Activated CD4-positive, alpha-beta T cell treated with anti-CD3 and anti-CD28 coated beads, Interleukin-2, amount 10 ng/mL, durations not matched to agents 7 days and 5 days (primary cell): ENCODE measurements around the gene ANTKMT. TPM values are rescaled to one million over a fixed set of nuclear protein-coding genes. Genes with fewer than 3 reads are reported as not detected.
A peak's percentile ranks its signal among the peaks of the same experiment; 100 is the strongest.
"Not testable (repeated sequence)": the region's sequence is repeated elsewhere in the genome, so short reads cannot be mapped to it uniquely, and the experiment has no call there.

ENCODE experiments used
- CTCF ChIA-PET: fragments of 350-600 bp; sonication (Branson Sonifier 250); formaldehyde crosslinking; loops from one replicate; lab custom pipeline; 2021; ENCODE audit warnings: antibody characterized with exemption; lab: Charles Lee
- POLR2A ChIA-PET: fragments of 350-600 bp; sonication (Branson Sonifier 250); formaldehyde crosslinking; loops from one replicate; lab custom pipeline; 2021; ENCODE audit warnings: antibody characterized with exemption; lab: Charles Lee
- DNase-seq: peaks from one replicate; pipeline ENCODE4 v3.0.0-alpha.2; 2020
- H3K27ac Mint-ChIP-seq: one replicate; pipeline ENCODE4 v1.8.0; 2021; ENCODE audit warnings: mild to moderate bottlenecking, moderate library complexity, mixed read lengths
- H3K27me3 Mint-ChIP-seq: one replicate; pipeline ENCODE4 v1.8.0; 2021; ENCODE audit warnings: mixed read lengths
- H3K36me3 Mint-ChIP-seq: one replicate; pipeline ENCODE4 v1.8.0; 2021; ENCODE audit warnings: low read depth, mixed read lengths
- H3K4me1 Mint-ChIP-seq: one replicate; pipeline ENCODE4 v1.8.0; 2021; ENCODE audit warnings: mixed read lengths
- H3K4me3 Mint-ChIP-seq: one replicate; pipeline ENCODE4 v1.8.0; 2021; ENCODE audit warnings: mild to moderate bottlenecking, moderate library complexity, mixed read lengths
- H3K9me3 Mint-ChIP-seq: one replicate; pipeline ENCODE4 v1.8.0; 2021; ENCODE audit warnings: mixed read lengths
- total RNA-seq, 2 experiments: library from RNA; stranded (reverse); gene quantifications; one replicate each; pipeline ENCODE4 v1.2.3, GENCODE V29; 2021

Gene ANTKMT
- total RNA-seq, 2 experiments from 2014 or later = 5.5 to 8.7 TPM

DNA sequence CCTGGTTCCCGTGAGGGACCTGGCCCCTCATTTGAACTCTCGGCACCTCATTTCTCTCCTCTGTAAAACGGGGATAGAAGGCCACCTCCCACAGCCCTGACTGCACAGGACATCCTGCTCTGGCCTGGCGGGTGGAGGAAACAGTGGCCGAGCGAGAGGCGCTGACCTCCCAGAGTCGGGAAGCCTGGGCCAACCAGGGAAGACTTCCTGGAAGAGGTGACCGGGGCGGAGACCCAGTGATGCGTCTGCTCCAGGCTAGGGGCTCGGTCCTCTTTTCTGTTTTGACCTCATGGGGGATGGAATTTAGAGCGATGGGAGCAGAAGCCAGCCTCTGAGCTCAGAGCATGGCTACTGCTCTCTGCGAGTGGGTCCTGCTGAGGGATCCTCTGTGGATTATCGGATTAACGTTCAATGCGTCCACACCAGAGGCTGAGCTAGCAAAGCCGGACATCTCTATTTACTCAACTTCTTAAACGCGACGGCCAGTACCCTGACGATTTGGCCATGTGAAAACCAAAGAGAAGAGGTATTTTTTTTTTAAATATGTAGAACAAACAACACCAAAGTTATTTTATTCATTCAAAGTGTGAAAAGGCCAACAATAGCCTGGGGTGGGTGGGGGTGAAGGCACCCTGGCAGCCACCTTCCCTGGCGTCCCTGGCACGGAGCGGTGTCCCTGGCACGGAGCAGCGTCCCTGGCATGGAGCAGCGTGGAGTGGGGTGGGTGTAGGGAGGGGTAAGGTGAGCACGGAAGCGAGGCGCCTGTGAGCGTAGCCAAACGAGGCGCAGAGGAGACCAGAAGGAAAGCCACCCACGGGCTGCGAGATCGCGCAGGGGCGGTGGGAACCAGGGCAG, 30.4 kb downstream of the ANTKMT start:
- Mint-ChIP-seq H3K4me3 (no peak overlapping the region), H3K27me3 (peaks cover 4% of the 10 kb centered on the region), H3K9me3 (no peaks in the 10 kb centered on the region), H3K27ac (no peak overlapping the region), H3K4me1 (peaks cover 3% of the 10 kb centered on the region), H3K36me3 (no peaks in the 10 kb centered on the region)
- no peak for DNase-seq
- ChIA-PET CTCF (interaction anchor here (1.0 to 1.7 kb wide), 2 partner anchors 13 to 28 kb away, joined by 3 to 4 read pairs; no protein-coding TSS in a partner anchor), POLR2A (no interaction called here)

DNA sequence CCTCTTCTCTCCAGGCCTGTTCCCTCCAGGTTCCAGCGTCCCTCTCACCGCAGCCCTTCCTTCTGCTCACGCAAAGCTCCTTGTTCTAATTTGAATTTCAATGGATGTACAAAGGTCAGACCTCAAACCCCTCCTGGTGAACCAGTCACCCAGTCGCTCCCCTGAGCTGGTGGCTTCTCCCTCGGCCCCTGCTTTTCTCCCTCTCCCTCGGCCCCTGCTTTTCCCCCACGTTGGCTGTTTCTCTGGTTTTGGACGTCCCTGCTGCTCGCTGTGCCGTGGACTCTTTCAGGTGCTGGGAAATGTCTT, 31.0 kb downstream of the ANTKMT start:
- POLR2A ChIA-PET = no interaction called here

DNA sequence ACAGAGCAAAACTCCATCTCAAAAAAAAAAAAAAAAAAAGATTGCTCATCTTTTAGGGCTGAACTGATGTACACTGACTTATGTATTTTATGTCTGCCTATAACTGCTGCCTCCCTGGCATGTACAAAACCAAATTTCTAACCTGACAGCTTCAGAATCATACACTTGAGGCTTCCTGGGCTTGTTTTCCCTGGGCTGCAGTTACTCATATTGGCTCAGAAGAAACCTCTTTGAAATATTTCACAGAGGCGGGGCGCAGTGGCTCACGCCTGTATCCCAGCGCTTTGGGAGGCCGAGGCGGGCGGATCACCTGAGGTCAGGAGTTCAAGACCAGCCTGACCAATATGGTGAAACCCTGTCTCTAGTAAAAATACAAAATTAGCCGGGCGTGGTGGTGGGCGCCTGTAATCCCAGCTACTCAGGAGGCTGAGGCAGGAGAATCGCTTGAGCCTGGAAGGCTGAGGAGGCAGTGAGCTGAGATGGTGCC, 33.2 kb downstream of the ANTKMT start:
- CTCF ChIA-PET, POLR2A ChIA-PET, H3K27ac Mint-ChIP-seq, H3K4me1 Mint-ChIP-seq, H3K9me3 Mint-ChIP-seq, H3K4me3 Mint-ChIP-seq, H3K27me3 Mint-ChIP-seq, H3K36me3 Mint-ChIP-seq, DNase-seq: not testable (repeated sequence)

More for the DNA sequence above, 31.0 kb downstream of the ANTKMT start:
- Mint-ChIP-seq H3K4me1 (peaks cover 3% of the 10 kb centered on the region), H3K27me3 (peaks cover 7% of the 10 kb centered on the region), H3K27ac (no peak overlapping the region), H3K9me3 (no peaks in the 10 kb centered on the region), H3K4me3 (no peak overlapping the region), H3K36me3 (no peaks in the 10 kb centered on the region)
- no peak for DNase-seq
- CTCF ChIA-PET = no interaction called here

DNA sequence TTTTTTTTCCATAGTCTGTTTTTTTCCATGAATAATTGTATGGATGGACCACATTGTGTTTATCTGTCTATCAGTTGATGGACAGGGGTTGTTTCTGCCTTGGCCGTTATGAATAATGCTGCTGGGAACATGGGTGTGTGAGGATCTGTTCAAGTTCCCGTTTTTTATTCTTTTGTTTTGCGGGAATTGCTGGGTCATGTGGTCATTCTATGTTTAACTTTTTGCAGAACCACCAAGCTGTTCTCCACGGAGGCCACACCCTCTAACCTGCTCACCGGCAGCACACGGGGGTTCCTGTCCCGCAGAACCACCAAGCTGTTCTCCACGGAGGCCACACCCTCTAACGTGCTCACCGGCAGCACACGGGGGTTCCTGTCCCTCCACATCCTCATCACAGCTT, 33.7 kb downstream of the ANTKMT start:
- Mint-ChIP-seq H3K4me1 (peaks cover 3% of the 10 kb centered on the region), H3K9me3 (no peaks in the 10 kb centered on the region), H3K27ac (no peak overlapping the region), H3K36me3 (no peaks in the 10 kb centered on the region), H3K27me3 (peaks cover 7% of the 10 kb centered on the region), H3K4me3 (no peak overlapping the region)
- DNase-seq = no peak
- CTCF ChIA-PET = no interaction called here
- POLR2A ChIA-PET = no interaction called here

DNA sequence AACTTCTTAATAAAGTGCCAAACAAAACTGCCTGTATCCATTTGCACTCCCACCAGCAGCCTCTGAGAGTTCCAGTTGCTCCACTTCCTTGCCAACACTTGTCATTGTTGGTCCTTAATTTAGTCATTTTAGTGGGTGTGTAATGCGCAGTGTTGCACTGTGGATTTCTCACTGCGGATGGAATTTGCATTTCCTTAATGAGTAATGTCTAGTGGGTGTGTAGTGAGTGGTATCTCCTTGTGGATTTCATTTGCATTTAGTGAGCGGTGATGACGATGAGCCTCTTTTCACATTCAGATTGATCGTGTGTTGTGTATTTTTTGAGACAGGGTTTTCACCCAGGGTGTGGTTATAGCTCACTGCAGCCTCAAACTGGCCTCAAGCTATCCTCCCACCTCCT, 35.5 kb downstream of the ANTKMT start:
- Mint-ChIP-seq H3K4me3 (no peak overlapping the region), H3K4me1 (peaks cover 3% of the 10 kb centered on the region), H3K27ac (no peak overlapping the region), H3K27me3 (peaks cover 7% of the 10 kb centered on the region), H3K36me3 (no peaks in the 10 kb centered on the region), H3K9me3 (no peaks in the 10 kb centered on the region)
- DNase-seq = no peak
- POLR2A ChIA-PET = interaction anchor here (0.6 kb wide), 1 partner anchor 35 kb away, joined by 4 read pairs; the partner anchor contains the start of gene ANTKMT
- CTCF ChIA-PET = interaction anchor here (0.8 kb wide), 1 partner anchor 16 kb away, joined by 3 read pairs; the partner anchor contains the start of gene CIAO3

DNA sequence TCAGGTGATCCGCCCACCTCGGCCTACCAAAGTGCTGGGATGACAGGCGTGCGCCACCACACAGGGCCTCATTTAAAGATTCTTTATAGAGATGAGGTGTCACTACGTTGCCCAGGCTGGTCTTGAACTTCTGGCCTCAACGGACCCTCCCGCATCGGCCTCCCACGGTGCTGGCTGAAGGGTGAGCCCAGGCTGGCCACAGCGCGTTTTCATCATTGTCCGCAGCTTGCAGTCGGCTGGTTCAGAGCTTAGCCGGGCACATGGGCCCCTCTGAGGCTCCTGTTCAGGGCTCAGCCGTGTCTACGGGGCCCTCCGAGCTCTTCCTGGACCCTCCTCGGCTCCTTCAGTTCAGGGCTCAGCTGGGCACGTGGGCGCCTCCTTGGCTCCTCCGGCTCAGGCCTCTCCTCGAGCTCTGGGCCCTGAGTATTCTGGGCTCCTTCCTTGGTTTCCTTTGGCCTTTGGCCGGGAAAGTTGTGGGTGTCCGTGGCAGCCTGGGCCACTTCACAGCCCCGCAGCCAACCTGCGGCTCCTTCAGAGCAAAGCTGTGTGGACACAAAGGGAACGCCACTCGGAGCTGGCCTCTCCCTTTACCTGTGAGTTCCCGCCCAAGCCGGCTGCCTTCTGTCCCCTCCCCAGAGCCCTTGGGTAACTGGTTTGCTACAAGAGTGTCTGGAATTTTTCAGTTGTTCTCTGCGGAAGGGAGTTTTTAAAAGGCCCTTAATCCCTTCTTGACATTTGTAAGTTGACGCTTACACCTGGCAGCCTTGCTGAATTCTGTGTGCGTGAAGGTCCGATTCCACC, 38.4 kb downstream of the ANTKMT start:
- Mint-ChIP-seq H3K9me3 (no peaks in the 10 kb centered on the region), H3K4me1 (peaks cover 3% of the 10 kb centered on the region), H3K36me3 (no peaks in the 10 kb centered on the region), H3K27ac (no peak overlapping the region), H3K27me3 (peaks cover 7% of the 10 kb centered on the region), H3K4me3 (no peak overlapping the region)
- DNase-seq = no peak
- POLR2A ChIA-PET = no interaction called here
- CTCF ChIA-PET = no interaction called here

DNA sequence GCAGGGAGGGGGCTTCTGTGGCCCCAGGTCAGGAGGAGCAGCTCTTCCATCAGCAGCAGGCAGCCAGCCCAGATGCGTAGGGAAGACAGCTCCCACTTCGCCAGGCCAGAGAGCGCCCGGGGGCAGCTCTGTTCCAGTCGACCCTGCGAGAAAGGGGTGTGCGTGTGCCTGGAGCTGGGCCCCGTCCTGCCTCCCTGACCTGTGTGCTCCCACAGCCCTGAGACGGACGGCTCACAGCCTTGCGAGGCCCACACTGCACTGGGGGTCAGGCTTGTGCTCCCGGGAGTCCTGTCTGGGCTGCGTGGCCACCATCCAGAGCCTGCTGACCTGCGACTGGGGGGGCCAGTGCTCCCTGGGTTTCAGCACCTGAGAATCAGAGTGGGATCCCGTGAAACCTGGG, 39.1 kb downstream of the ANTKMT start:
- H3K27me3 Mint-ChIP-seq = peaks cover 5% of the 10 kb centered on the region
- no peaks in the 10 kb centered on the region for H3K4me1 Mint-ChIP-seq
- POLR2A ChIA-PET = no interaction called here
- no peaks in the 10 kb centered on the region for H3K9me3 Mint-ChIP-seq
- no peaks in the 10 kb centered on the region for H3K36me3 Mint-ChIP-seq
- H3K27ac Mint-ChIP-seq = no peak overlapping the region
- CTCF ChIA-PET = no interaction called here
- DNase-seq = no peak
- no peak overlapping the region for H3K4me3 Mint-ChIP-seq

DNA sequence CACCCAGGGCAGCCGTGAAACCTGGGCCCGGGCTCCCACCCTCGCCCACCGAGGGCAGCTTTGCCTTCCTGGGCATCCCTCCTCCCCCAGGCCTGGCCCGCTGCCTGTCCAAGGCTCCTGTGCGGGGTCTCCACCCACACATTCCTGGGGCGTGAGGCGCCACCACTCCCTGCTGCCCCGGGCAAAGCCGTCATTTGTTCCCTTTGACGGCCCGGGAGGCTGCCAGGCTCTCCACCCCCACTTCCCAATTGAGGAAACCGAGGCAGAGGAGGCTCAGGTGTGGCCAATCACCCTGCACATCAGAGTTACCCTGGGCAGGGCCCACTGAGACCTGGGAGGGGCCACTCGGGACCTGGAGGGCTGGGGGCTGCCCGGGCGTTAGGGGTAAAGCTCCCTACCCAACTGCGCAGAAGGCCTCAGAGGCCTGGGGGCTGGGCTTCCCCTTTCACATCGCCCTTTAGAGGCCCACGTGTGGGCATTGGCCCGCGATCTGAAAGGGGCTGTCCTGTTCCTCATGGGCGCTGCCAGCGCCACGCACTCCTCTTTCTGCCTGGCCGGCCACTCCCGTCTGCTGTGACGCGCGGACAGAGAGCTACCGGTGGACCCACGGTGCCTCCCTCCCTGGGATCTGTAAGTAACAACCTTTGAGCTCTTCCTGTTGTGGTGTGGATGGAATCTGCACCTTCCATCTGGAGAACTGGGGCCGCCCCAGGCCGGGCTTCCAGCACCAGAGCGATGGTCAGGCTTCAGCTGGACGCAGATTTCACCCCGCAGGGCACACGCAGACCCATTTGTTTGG, 39.8 kb downstream of the ANTKMT start, which contains the start of gene MSLN:
Gene MSLN, plus strand, starts transcription at position 190 of the 799 bp plus-strand sequence. CDS start 1,947 bp downstream, outside the sequence.
- Mint-ChIP-seq H3K4me3 (no peak within 1 kb of the TSS), H3K9me3 (no peaks in the 10 kb centered on the region), H3K27ac (no peak within 1 kb of the TSS), H3K27me3 (peaks cover 5% of the 10 kb centered on the region), H3K36me3 (no peaks in the 10 kb centered on the region), H3K4me1 (no peaks in the 10 kb centered on the region)
- ChIA-PET POLR2A (no interaction called here), CTCF (no interaction called here)
- no peak for DNase-seq

DNA sequence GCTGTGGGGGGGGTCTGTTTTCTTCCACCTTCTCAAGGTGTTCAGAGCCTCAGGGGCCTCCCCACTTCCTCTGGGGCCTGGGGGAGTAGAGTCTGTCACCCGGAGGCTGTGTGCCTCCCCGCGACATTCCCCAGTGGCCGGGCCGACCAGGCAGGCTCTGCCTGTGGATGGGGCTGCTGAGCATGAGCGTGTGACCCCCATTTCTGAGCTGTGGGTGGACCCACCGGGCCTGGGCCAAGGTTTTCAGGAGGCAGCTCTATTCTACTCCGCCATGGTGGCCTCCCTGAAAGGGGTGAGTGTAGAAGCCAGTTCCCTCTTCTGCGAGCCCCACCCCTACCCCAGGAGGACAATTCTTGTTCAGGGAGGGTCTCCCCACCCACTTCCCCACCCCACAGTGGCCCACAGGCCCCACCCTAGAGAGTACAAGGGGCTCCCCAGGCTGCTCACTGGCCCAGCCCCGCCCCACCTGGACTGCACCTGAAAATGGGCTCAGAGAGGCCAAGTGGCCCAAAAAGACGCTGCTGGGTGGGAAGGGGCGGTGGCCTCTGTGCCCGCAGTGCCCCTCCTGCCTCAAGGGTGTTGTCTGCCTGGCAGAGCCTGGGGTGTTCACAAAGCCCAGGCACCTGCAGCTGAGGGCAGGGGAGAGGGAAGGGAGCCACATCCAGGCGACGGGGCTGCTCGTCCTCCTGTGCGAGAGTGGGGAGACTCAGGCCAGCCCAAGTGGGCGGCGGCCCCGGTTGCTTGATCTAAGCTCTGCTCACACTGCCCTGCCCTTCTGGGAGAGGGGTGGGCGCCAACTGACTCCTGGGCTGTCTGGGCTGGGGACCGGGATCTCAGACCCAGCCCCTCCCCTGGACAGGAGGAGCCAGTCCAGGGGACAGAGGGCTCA, 40.9 kb downstream of the ANTKMT start:
- H3K27ac Mint-ChIP-seq = no peak overlapping the region
- H3K27me3 Mint-ChIP-seq = no peaks in the 10 kb centered on the region
- DNase-seq = no peak
- ChIA-PET POLR2A (no interaction called here), CTCF (no interaction called here)
- no peaks in the 10 kb centered on the region for H3K4me1 Mint-ChIP-seq
- H3K9me3 Mint-ChIP-seq = no peaks in the 10 kb centered on the region
- H3K4me3 Mint-ChIP-seq = no peak overlapping the region
- no peaks in the 10 kb centered on the region for H3K36me3 Mint-ChIP-seq

DNA sequence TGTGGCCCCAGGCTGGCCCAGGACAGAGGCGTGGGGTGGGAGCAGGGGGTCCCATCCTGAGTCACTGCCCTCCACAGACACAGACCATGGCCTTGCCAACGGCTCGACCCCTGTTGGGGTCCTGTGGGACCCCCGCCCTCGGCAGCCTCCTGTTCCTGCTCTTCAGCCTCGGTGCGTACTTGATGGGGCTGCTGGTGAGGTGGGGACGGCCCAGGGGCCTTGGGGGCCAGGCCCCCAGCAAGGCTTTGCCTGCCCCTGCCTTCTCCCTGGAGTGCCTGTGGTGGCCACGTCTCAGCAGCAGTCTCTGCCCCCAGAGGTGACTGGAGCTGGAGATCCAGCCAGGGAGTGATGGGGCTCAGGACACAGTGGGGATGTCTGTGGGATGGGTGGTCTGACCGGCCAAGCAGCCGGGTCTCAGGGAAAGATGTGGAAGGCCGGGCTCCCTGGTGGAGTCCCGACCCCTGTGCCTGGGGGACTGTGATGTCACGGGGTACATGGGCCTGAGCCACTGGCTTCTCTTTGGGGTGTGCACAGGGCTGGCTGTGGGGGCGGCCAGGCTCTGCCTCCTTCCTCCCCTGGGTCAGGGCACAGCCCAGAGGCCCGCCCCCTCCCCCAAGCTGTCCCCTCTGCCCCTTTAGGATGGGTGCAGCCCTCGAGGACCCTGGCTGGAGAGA, 41.8 kb downstream of the ANTKMT start:
- Mint-ChIP-seq H3K4me3 (no peak overlapping the region), H3K27me3 (no peaks in the 10 kb centered on the region), H3K27ac (peak overlapping the region; percentile 5), H3K4me1 (no peaks in the 10 kb centered on the region), H3K36me3 (no peaks in the 10 kb centered on the region), H3K9me3 (no peaks in the 10 kb centered on the region)
- DNase-seq = no peak
- CTCF ChIA-PET = no interaction called here
- POLR2A ChIA-PET = no interaction called here

DNA sequence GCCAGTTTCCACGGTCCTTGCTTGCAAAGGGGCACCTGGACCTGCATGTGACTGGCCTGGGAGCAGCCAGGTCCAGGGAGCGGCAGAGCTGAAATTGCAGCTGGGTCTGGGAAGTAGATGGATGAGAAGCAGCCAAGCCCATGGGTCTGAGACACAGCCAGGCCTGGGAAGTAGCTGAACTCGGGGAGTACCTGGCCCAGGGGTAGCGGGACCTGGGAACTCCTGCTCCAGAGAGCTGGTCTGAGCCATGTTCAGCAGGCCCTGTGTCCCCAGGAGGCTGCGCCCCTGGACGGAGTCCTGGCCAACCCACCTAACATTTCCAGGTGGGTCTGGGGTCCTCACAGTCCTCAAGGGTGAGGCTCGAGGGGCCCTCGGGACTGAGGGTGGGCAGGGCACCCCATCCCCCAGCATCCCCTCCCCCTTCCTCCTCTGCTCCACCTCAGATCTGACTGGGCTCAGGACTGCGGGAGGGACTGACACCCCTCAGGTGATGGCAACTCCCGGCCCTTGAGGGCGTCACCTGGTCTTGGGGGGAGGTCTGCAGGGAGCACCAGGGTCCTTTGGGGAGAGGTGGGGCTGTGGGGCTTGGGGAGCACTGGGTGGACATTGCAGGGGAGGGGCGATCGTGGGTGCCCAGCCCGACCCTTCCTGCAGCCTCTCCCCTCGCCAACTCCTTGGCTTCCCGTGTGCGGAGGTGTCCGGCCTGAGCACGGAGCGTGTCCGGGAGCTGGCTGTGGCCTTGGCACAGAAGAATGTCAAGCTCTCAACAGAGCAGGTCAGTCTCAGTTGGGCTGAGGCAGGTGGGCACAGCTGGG, 42.6 kb downstream of the ANTKMT start:
- Mint-ChIP-seq H3K27ac (no peak overlapping the region), H3K4me1 (no peaks in the 10 kb centered on the region), H3K36me3 (no peaks in the 10 kb centered on the region), H3K27me3 (no peaks in the 10 kb centered on the region), H3K4me3 (no peak overlapping the region), H3K9me3 (no peaks in the 10 kb centered on the region)
- DNase-seq = no peak
- POLR2A ChIA-PET = no interaction called here
- CTCF ChIA-PET = interaction anchor here (1.4 kb wide), 1 partner anchor 13 kb away, joined by 3 read pairs; no protein-coding TSS in a partner anchor
